CD4-positive, alpha-beta T cell treated with Interleukin-4 for 1 hour (primary cell): ENCODE measurements around the gene CYP2J2.
"Not testable (repeated sequence)": the region's sequence is repeated elsewhere in the genome, so short reads cannot be mapped to it uniquely, and the experiment has no call there.

ENCODE experiments used
- DNase-seq, 2 donors: peaks; one replicate each; pipeline ENCODE4 v3.0.0-alpha.2; 2020 to 2022

The CYP2J2 gene

GRCh38 chr1:59919746-59920145 lies 6.8 kb downstream of the CYP2J2 start:
- DNase-seq, result no peak

GRCh38 chr1:59917785-59918180 lies 8.8 kb downstream of the CYP2J2 start:
- DNase-seq, result no peak

GRCh38 chr1:59917026-59917784 lies 9.4 kb downstream of the CYP2J2 start:
- no peak for DNase-seq

- no peak for DNase-seq
Measured at GRCh38 chr1:59915516-59915915, 11.1 kb downstream of the CYP2J2 start.

GRCh38 chr1:59914791-59915286 lies 11.7 kb downstream of the CYP2J2 start:
- DNase-seq, result not testable (repeated sequence)

- DNase-seq, result no peak
Measured at GRCh38 chr1:59908682-59909081, 17.9 kb downstream of the CYP2J2 start.

- DNase-seq, result no peak
Measured at GRCh38 chr1:59908084-59908483, 18.5 kb downstream of the CYP2J2 start.

GRCh38 chr1:59906931-59907330 lies 19.6 kb downstream of the CYP2J2 start:
- no peak for DNase-seq

GRCh38 chr1:59903141-59903754 lies 23.3 kb downstream of the CYP2J2 start:
- peak in 1 of 2 donors; percentile 7 for DNase-seq

- DNase-seq, result no peak
Measured at GRCh38 chr1:59901770-59902388, 24.7 kb downstream of the CYP2J2 start.

GRCh38 chr1:59900640-59901039 lies 25.9 kb downstream of the CYP2J2 start:
- no peak for DNase-seq

GRCh38 chr1:59898927-59899326 lies 27.6 kb downstream of the CYP2J2 start:
- no peak for DNase-seq

- no peak for DNase-seq
Measured at GRCh38 chr1:59897165-59897564, 29.4 kb downstream of the CYP2J2 start.

- no peak for DNase-seq
Measured at GRCh38 chr1:59892841-59893811, 33.4 kb downstream of the CYP2J2 start.

GRCh38 chr1:59885160-59885832 lies 41.3 kb downstream of the CYP2J2 start:
- DNase-seq, result no peak

GRCh38 chr1:59880735-59881134 lies 45.8 kb downstream of the CYP2J2 start:
- no peak for DNase-seq

GRCh38 chr1:59879996-59880505 lies 46.5 kb downstream of the CYP2J2 start:
- DNase-seq, result no peak

GRCh38 chr1:59879574-59879973 lies 47.0 kb downstream of the CYP2J2 start:
- peak; percentile 20 to 31 for DNase-seq

- DNase-seq, result no peak
Measured at GRCh38 chr1:59878370-59878769, 48.2 kb downstream of the CYP2J2 start.

GRCh38 chr1:59877108-59877682 lies 49.4 kb downstream of the CYP2J2 start:
- no peak for DNase-seq

GRCh38 chr1:59871746-59872145 lies 54.8 kb downstream of the CYP2J2 start:
- no peak for DNase-seq

- no peak for DNase-seq
Measured at GRCh38 chr1:59866462-59866861, 60.1 kb downstream of the CYP2J2 start.
